Activated T-helper 1 cell treated with anti-CD3 and anti-CD28 coated beads, Interleukin-12 subunit alpha, Interleukin-12 subunit beta, Interleukin-2, Interleukin-4 antibody, amounts not matched to agents 30 ng/mL and 10 ng/mL and 1 ng/mL, durations not matched to agents 14 hours and 24 hours and 36 hours (primary cell): ENCODE measurements around the gene EPHB1. TPM values are rescaled to one million over a fixed set of nuclear protein-coding genes. Genes with fewer than 3 reads are reported as not detected.

Source experiments
- DNase-seq: peaks from one replicate; pipeline ENCODE4 v3.0.0; 2021; ENCODE audit warnings: low spot score
- H3K27ac Mint-ChIP-seq: one replicate; pipeline ENCODE4 v1.8.0; 2021; ENCODE audit warnings: mild to moderate bottlenecking, mixed read lengths
- H3K27me3 Mint-ChIP-seq: one replicate; pipeline ENCODE4 v1.8.0; 2022; ENCODE audit warnings: mild to moderate bottlenecking, moderate library complexity, mixed read lengths; ENCODE audit not compliant: insufficient read depth
- H3K36me3 Mint-ChIP-seq: one replicate; pipeline ENCODE4 v1.8.0; 2021; ENCODE audit warnings: low read depth, mixed read lengths
- H3K4me1 Mint-ChIP-seq: one replicate; pipeline ENCODE4 v1.8.0; 2021; ENCODE audit warnings: low read depth, mixed read lengths
- H3K4me3 Mint-ChIP-seq: one replicate; pipeline ENCODE4 v1.8.0; 2021; ENCODE audit warnings: mild to moderate bottlenecking, moderate library complexity, mixed read lengths
- H3K9me3 Mint-ChIP-seq: one replicate; pipeline ENCODE4 v1.8.0; 2021; ENCODE audit warnings: mixed read lengths
- intact Hi-C: fragments of 100-400 bp; cut with micrococcal nuclease; formaldehyde crosslinking; loops from one replicate; pipeline ENCODE4 v1.15.1; 2024
- total RNA-seq: library from RNA; stranded (reverse); gene quantifications from 2 replicates; pipeline ENCODE4 v1.2.3, GENCODE V29; 2022

The EPHB1 gene
- total RNA-seq, 1 donor from 2014 or later, result 5.2 TPM

DNA sequence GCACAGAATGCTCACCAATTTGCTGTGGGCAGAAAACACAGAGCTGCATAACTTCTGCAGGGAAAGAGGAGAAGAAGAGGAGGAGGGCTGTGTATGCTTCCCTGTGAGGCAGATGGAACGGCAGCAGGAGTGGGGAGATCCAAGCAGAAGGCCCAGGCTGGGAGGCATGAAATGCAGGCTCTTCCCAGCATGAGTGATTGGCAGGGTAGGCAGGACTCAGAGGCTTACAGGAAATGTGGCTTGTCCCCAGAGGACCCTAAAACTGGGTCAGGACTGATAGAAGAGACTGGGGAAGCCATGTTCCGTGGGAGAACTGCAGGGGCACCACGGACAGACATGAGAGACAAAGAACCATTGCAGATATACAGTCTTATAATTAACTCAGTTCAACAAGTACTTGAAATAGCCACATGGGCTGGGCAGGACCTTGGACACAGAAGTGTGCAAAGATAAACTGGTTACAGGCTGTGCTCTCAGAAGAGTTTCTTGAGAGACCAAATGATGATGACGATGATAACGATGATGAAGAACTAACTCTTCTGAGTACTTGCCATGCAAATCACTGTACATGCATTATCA lies 286.9 kb downstream of the EPHB1 start:
- Mint-ChIP-seq H3K27me3 (peaks cover 2% of the 10 kb centered on the region), H3K36me3 (no peaks in the 10 kb centered on the region), H3K4me3 (no peak overlapping the region), H3K27ac (no peak overlapping the region), H3K9me3 (no peaks in the 10 kb centered on the region), H3K4me1 (no peaks in the 10 kb centered on the region)
- intact Hi-C loops, result no loop called here
- DNase-seq, result no peak

DNA sequence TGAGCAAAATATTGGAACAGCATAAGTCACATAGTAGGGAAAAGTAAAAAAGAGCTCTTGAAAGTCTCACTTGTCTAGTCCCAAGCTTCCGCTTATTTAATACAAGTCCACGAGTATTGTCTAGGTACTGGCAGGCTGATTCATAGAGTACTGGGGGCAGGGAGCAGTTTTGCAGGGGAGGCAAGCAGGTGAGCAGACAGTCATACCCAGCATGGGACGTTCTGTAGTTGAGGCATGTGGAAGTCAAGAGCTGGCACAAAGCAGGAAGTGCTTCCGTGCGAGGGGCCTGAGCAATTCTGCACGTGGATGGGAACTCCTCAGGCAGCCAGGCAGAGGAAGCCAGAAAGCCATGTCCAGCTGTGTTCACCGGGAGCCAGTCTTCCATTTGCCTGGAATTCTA lies 287.6 kb downstream of the EPHB1 start:
- H3K27me3 Mint-ChIP-seq, result peaks cover 2% of the 10 kb centered on the region
- H3K9me3 Mint-ChIP-seq, result no peaks in the 10 kb centered on the region
- no peak overlapping the region for H3K4me3 Mint-ChIP-seq
- H3K4me1 Mint-ChIP-seq, result no peaks in the 10 kb centered on the region
- H3K36me3 Mint-ChIP-seq, result no peaks in the 10 kb centered on the region
- no peak for DNase-seq
- H3K27ac Mint-ChIP-seq, result no peak overlapping the region
- intact Hi-C loops, result no loop called here

DNA sequence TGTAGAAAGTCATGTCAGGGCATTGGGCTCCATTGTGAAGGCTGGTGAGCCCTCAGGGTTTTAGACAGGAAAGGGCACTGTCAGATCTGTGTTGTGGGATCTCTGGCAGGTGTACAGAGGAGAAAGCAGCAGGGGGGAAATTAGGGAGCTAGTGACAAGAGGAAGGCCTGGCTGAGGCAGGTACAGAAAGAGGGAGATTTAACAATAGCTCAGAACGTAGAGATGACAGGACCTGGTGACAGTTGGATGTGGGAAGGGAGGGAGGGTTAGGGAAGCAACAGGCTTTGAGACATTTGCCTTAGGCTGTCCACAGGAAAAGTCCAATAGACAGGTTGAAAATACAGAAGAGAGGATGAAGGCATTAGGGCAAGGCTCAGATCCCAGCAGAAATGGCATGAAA lies 288.1 kb downstream of the EPHB1 start:
- intact Hi-C loops, result no loop called here
- Mint-ChIP-seq H3K27ac (no peak overlapping the region), H3K4me1 (no peaks in the 10 kb centered on the region), H3K4me3 (no peak overlapping the region), H3K27me3 (peaks cover 2% of the 10 kb centered on the region), H3K36me3 (no peaks in the 10 kb centered on the region), H3K9me3 (no peaks in the 10 kb centered on the region)
- no peak for DNase-seq

DNA sequence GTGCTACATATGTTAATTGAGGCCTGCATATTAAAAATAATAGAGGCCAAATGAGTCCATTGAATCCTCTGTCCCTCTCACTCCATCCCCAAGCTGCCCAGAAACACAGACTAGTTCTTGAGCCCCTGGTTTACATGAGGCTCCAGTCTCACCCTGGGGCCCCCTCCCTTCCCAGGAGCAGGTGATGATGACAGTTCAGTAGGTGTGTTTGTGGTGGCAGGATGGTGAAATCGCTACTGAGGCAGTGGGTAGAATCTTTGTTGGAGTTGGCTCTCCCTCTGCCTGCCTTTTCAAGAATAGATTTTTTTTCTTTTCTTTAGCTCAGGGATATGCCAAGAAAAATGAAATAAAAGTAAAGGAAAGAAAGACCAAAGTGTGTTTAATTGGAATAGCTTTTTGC lies 288.7 kb downstream of the EPHB1 start:
- no peak overlapping the region for H3K4me3 Mint-ChIP-seq
- intact Hi-C loops, result no loop called here

DNA sequence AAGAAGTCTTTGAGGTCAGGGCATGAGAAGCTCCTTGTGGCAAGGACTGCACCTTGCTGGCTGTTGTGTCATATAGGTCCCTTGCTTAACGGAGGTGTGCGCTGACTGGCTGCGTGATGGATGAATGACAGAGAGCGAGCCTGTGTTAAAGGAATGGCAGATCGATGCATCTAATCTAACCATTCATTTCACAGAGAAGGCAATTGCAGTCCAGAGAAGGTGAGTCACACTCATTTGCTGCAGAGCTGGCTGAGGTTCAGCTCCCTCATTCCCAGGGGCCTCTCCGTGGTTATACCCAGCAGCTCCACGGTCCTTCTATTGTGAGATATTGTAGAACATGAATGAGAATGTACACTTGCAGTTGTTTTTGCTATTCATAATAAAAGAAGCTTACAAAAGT lies 289.3 kb downstream of the EPHB1 start:
- Mint-ChIP-seq H3K36me3 (no peaks in the 10 kb centered on the region), H3K27me3 (no peaks in the 10 kb centered on the region), H3K9me3 (no peaks in the 10 kb centered on the region), H3K4me3 (no peak overlapping the region), H3K27ac (no peak overlapping the region), H3K4me1 (no peaks in the 10 kb centered on the region)
- intact Hi-C loops, result no loop called here
- DNase-seq, result no peak

More for the DNA sequence above, 288.7 kb downstream of the EPHB1 start:
- no peaks in the 10 kb centered on the region for H3K4me1 Mint-ChIP-seq
- no peaks in the 10 kb centered on the region for H3K36me3 Mint-ChIP-seq
- H3K27ac Mint-ChIP-seq, result no peak overlapping the region
- no peaks in the 10 kb centered on the region for H3K9me3 Mint-ChIP-seq
- peaks cover 2% of the 10 kb centered on the region for H3K27me3 Mint-ChIP-seq
- no peak for DNase-seq

DNA sequence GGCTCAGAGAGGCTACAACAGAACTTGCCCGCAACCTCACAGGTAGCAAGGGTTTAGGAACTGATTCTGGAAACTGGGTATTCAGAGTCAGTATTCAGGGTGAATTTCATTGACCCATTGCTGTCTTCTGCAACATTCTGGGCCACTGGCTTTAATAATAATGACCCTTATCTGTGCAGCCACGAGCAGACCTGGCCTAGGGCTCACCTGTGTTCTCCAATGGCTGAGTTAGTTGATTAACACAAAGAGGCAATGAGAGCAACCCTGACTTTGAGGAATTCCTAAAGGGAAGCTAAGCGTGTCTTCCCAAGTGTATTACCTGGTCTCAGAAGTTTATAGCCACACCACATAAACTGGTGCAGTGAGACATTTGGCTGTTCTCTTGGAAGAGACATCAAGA lies 289.9 kb downstream of the EPHB1 start:
- Mint-ChIP-seq H3K9me3 (no peaks in the 10 kb centered on the region), H3K4me1 (no peaks in the 10 kb centered on the region), H3K27me3 (no peaks in the 10 kb centered on the region), H3K27ac (no peak overlapping the region), H3K36me3 (no peaks in the 10 kb centered on the region), H3K4me3 (no peak overlapping the region)
- DNase-seq, result no peak
- intact Hi-C loops, result no loop called here

DNA sequence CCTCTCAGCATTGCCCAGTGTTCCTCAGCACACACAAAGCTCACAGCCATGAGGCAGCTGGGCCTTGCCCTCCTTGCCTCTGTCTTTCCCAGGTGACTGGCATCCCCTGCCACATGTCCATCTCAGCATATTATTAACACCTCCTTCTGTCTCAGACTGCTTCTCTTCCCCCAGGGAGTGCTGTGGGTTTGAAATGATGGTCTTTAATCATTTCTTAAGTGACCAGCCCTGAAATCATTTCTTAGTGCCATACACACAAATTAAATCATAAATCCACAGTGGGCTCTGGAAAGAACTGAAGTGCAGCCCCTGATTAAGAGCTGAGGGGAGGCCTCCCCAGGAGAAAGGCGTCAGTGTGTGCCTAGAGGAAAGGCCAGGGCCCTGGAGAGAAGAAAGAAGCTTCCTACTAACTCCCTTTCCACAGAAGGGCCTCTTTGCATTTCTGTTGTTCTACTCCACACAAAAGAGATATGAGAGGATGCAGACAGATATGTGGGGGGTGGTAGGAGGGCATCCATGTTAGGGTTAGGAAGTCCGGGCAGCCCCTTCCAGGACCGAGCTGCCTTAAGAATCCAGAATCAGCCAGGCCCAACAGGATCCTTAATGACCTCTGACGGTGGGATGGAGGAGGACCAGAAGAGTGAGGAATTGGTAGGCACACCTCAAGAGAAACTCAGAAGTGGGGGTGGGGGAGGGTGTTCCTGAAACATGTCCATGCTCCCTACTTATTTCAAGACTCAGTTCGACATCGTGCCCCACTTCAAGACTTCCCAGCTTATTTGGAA lies 290.8 kb downstream of the EPHB1 start:
- intact Hi-C loops, result no loop called here
- no peak overlapping the region for H3K4me3 Mint-ChIP-seq
- H3K9me3 Mint-ChIP-seq, result no peaks in the 10 kb centered on the region
- no peaks in the 10 kb centered on the region for H3K27me3 Mint-ChIP-seq
- H3K4me1 Mint-ChIP-seq, result no peaks in the 10 kb centered on the region
- H3K36me3 Mint-ChIP-seq, result no peaks in the 10 kb centered on the region
- H3K27ac Mint-ChIP-seq, result no peak overlapping the region
- no peak for DNase-seq

DNA sequence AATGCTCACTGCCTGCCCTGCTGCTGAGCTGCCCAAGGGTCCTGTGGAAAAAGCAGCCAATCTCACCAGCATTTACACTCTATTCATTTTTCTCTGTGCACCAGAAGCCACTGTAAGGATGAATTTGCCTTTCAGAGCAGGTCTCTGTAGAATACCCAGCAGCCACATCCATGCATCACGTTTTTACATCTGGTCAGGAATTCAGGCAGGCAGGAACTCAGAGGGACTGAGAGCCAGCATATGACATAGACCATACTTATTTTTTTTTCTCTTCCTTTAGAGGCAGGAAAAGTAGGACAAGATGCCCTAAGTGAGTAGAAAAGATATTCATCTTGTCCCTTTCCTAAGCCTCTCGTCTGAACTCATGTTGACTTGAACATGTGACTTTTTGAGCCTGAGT lies 292.7 kb downstream of the EPHB1 start:
- intact Hi-C loops, result no loop called here
- H3K27ac Mint-ChIP-seq, result no peak overlapping the region
- no peak for DNase-seq

DNA sequence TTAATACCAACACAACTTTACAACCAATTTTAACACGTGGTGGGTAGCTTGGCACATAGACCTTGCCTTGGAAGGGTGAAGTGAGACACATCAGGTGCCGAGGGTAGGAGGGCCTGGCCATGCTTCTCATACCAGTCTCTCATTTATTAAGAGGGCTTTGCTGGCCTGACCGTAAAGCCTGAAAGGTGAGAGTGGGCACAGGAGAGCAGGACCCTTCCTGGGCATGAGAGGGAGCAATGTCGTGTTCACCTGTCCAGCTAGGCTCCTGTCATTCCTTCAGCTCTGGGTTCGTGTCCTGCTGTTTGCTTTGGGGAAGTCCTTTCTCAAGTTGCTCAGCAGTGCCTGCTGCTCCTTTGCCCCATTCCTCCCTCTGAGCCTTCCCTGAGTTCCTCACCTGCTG lies 294.4 kb downstream of the EPHB1 start:
- no peaks in the 10 kb centered on the region for H3K36me3 Mint-ChIP-seq
- no peak overlapping the region for H3K4me3 Mint-ChIP-seq
- DNase-seq, result no peak
- no peak overlapping the region for H3K27ac Mint-ChIP-seq
- no peaks in the 10 kb centered on the region for H3K9me3 Mint-ChIP-seq
- intact Hi-C loops, result no loop called here
- no peaks in the 10 kb centered on the region for H3K27me3 Mint-ChIP-seq
- H3K4me1 Mint-ChIP-seq, result no peaks in the 10 kb centered on the region

More for the DNA sequence above, 292.7 kb downstream of the EPHB1 start:
- no peaks in the 10 kb centered on the region for H3K36me3 Mint-ChIP-seq
- no peaks in the 10 kb centered on the region for H3K27me3 Mint-ChIP-seq
- no peaks in the 10 kb centered on the region for H3K4me1 Mint-ChIP-seq
- no peak overlapping the region for H3K4me3 Mint-ChIP-seq
- no peaks in the 10 kb centered on the region for H3K9me3 Mint-ChIP-seq

DNA sequence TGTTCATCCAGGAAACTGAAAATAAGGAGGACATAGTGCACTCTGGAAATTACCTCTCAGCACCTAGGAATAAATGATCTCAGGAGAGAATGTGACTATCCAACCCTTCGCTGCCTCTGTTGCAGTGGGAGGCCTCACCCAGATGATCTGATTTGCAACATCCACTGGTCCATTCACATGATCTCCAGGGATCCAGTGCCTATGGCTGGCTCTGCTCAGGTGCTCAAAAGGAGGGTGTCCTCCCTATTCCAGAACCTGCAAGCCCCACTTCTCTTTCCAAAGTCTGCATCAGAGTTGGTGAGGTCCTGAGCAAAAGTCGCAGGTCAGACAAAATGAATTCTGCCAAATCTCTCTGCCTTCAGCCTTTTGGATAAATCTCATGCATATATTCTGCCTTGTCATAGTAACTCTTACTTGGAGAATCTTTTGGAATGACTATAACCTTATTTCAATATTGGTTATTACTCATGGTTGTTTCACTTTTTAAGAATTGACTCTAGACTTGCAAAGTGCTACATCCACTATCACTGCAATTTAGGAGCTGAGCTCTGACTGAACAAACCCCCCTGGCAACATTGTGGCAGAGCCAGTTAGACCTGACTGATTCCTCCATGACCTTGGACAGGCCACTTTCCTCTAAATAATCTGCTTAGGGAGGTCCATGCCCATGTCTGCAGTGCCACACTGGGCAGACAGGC lies 295.1 kb downstream of the EPHB1 start:
- intact Hi-C loops, result no loop called here
- no peak for DNase-seq
- Mint-ChIP-seq H3K27me3 (no peaks in the 10 kb centered on the region), H3K36me3 (no peaks in the 10 kb centered on the region), H3K4me1 (no peaks in the 10 kb centered on the region), H3K4me3 (no peak overlapping the region), H3K9me3 (no peaks in the 10 kb centered on the region), H3K27ac (no peak overlapping the region)

DNA sequence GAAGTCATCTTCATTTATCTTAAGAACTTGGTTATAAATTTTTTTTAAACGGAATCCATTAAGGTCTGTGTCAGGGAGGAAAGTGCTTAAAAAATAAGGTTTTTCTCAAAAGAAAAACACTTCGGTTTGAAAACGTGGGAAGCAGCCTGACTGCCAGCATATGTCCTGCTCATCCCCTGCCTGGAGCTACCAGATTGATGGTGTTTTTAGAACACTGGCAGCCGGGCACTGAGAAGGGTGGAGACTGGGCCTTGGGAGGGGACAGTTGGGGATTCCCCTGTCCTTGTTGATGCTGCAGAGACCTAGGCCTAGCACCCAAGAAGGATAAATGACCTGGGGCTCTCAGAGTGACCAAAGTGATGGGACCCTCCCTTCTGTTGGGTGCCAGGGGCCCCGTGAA lies 296.9 kb downstream of the EPHB1 start:
- intact Hi-C loops, result no loop called here
- DNase-seq, result no peak
- Mint-ChIP-seq H3K4me3 (no peak overlapping the region), H3K9me3 (no peaks in the 10 kb centered on the region), H3K27ac (no peak overlapping the region), H3K36me3 (no peaks in the 10 kb centered on the region), H3K27me3 (no peaks in the 10 kb centered on the region), H3K4me1 (no peaks in the 10 kb centered on the region)

DNA sequence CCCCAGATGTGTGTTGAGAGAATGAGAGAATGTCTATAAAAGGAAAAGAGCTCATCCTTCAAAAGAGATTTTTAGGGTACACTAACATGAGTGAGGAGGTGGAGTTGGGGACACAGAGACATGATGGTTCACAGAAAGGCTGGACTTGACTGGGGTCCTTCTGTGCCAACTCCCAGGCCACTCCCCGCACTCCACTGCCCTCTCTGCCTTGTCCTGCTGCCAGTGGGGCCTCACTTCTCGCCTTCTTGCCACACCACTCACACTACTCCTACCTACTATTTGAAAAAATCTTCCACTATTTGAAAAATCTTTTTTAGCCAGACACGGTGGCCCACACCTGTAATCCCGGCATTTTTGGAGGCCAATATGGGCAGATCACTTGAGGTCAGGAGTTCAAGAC lies 298.1 kb downstream of the EPHB1 start:
- H3K9me3 Mint-ChIP-seq, result no peaks in the 10 kb centered on the region
- intact Hi-C loops, result no loop called here
- no peak overlapping the region for H3K4me3 Mint-ChIP-seq
- H3K36me3 Mint-ChIP-seq, result no peaks in the 10 kb centered on the region
- no peaks in the 10 kb centered on the region for H3K4me1 Mint-ChIP-seq
- no peak for DNase-seq
- no peak overlapping the region for H3K27ac Mint-ChIP-seq
- H3K27me3 Mint-ChIP-seq, result no peaks in the 10 kb centered on the region

DNA sequence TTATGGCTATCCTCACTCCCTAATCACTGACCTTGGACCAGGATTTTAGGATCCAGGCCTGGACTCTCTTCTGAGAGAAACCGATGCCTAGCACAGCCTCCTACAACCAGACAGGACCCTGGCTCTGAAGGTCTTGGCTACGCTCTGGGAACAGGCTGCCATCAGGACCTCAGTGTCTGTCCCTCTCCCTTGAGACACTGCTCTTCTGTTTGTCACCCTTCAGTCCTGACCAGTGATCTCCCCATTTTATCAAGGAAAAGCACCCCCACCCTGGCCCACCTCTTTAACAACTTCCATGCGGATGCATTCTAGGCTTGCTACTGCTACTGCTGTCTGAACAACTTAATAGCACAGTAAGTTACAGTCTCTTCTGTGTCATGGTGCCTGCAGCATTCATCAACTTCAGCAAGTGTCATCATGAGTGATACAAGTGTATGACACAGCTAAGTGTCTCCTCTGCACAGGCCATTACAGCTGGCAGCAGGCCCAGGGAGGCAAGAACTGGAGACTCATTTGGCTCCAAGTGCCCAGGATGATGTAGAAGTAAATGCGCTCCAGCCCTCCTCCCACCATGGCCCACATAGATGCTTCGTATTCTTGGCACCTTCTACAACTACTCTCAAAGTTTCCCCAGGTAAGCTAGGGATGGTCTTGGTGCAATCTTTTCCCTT lies 302.4 kb downstream of the EPHB1 start:
- Mint-ChIP-seq H3K9me3 (no peaks in the 10 kb centered on the region), H3K4me3 (no peak overlapping the region), H3K27ac (no peak overlapping the region), H3K36me3 (no peaks in the 10 kb centered on the region), H3K4me1 (no peaks in the 10 kb centered on the region), H3K27me3 (no peaks in the 10 kb centered on the region)
- no peak for DNase-seq
- intact Hi-C loops, result no loop called here
